NK-92 treated with Interleukin-12 subunit alpha and Interleukin-12 subunit beta, amount 100 ng/mL, for 24 hours (cell line): Measurements from ENCODE around the gene ATOH7.
"Not testable (repeated sequence)": the region's sequence is repeated elsewhere in the genome, so short reads cannot be mapped to it uniquely, and the experiment has no call there.

ENCODE experiments used
- DNase-seq: peaks from one replicate; lab custom pipeline; 2025; lab: John Stamatoyannopoulos, UW

Gene ATOH7

GRCh38 chr10:68235581-68235980, 3.7 kb upstream of the ATOH7 start:
- DNase-seq: no peak

- no peak for DNase-seq
Measured at GRCh38 chr10:68235111-68235510, 3.2 kb upstream of the ATOH7 start.

- no peak for DNase-seq
Measured at GRCh38 chr10:68233046-68233445, 1.1 kb upstream of the ATOH7 start.

- no peak for DNase-seq
Measured at GRCh38 chr10:68231106-68231816, 652 bp downstream of the ATOH7 start.

GRCh38 chr10:68230268-68230667, 1.6 kb downstream of the ATOH7 start:
- no peak for DNase-seq

GRCh38 chr10:68224810-68225209, 7.1 kb downstream of the ATOH7 start:
- DNase-seq: no peak

- no peak for DNase-seq
Measured at GRCh38 chr10:68223535-68224165, 8.3 kb downstream of the ATOH7 start.

GRCh38 chr10:68222391-68222790, 9.5 kb downstream of the ATOH7 start:
- no peak for DNase-seq

GRCh38 chr10:68221196-68221595, 10.7 kb downstream of the ATOH7 start:
- DNase-seq: no peak

GRCh38 chr10:68218786-68219185, 13.1 kb downstream of the ATOH7 start:
- no peak for DNase-seq

GRCh38 chr10:68212721-68213352, 19.1 kb downstream of the ATOH7 start:
- no peak for DNase-seq

- DNase-seq: no peak
Measured at GRCh38 chr10:68211669-68212068, 20.2 kb downstream of the ATOH7 start.

- peak; percentile 31 for DNase-seq
Measured at GRCh38 chr10:68208424-68209042, 23.4 kb downstream of the ATOH7 start.

- peak; percentile 52 for DNase-seq
Measured at GRCh38 chr10:68202960-68203353, 29.0 kb downstream of the ATOH7 start.

GRCh38 chr10:68196701-68197100, 35.2 kb downstream of the ATOH7 start:
- DNase-seq: no peak

GRCh38 chr10:68195776-68196175, 36.1 kb downstream of the ATOH7 start:
- not testable (repeated sequence) for DNase-seq

GRCh38 chr10:68194290-68194689, 37.6 kb downstream of the ATOH7 start:
- DNase-seq: no peak

GRCh38 chr10:68192113-68192512, 39.8 kb downstream of the ATOH7 start:
- DNase-seq: no peak

GRCh38 chr10:68188835-68189234, 43.1 kb downstream of the ATOH7 start:
- no peak for DNase-seq

- DNase-seq: no peak
Measured at GRCh38 chr10:68185085-68185484, 46.8 kb downstream of the ATOH7 start.

GRCh38 chr10:68184546-68184945, 47.4 kb downstream of the ATOH7 start:
- DNase-seq: no peak
